ENCODE data around the gene PRKN.

DNA sequence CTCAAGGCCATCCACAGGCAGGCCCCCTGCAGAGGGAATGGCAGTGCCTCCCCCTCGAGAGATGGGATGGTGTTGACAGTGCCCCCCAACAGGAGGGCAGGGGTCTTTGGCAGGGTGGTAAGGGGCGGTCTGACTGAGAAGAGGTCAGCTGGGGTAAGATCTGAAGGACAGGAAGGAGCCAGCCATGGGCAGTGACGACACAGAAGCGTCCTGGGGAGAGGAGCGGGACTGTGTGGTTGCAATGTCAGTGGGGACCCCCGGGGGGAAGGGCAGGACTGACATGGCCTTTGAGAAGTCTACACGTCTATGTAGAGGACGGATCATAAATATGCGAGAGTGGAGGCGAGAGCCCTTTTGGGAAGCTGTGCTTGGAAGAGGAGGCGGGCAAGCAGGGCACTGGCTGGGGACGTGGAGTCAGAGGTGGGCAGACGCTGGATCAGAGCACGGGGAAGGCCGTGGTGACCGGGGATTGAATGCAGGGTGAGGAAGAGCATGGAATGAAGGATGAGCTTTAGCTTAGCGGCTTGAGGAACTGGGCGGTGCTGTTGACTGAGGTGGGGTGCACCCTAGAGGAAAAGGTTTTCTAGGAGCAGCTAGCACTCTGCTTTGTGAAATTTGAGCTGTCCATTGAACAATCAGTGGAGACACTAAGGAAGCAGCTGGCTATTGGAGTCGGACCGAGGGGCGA lies 1371.3 kb downstream of the PRKN start:
- TF ChIP-seq, protein P1, sequence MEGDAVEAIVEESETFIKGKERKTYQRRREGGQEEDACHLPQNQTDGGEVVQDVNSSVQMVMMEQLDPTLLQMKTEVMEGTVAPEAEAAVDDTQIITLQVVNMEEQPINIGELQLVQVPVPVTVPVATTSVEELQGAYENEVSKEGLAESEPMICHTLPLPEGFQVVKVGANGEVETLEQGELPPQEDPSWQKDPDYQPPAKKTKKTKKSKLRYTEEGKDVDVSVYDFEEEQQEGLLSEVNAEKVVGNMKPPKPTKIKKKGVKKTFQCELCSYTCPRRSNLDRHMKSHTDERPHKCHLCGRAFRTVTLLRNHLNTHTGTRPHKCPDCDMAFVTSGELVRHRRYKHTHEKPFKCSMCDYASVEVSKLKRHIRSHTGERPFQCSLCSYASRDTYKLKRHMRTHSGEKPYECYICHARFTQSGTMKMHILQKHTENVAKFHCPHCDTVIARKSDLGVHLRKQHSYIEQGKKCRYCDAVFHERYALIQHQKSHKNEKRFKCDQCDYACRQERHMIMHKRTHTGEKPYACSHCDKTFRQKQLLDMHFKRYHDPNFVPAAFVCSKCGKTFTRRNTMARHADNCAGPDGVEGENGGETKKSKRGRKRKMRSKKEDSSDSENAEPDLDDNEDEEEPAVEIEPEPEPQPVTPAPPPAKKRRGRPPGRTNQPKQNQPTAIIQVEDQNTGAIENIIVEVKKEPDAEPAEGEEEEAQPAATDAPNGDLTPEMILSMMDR (IDR thresholded peaks at IDR 0.05 in 8 of 11, conservative IDR thresholded peaks at IDR 0.05 in 3 of 11), result no peak
- no peak for TF ChIP-seq POLR2AphosphoS5 (IDR thresholded peaks at IDR 0.05)
- TF ChIP-seq POLR2A (IDR thresholded peaks at IDR 0.05), result no peak
